Right atrium auricular region (tissue), 2 donors: ENCODE results near the gene COL4A4. TPM values are rescaled to one million over a fixed set of nuclear protein-coding genes. Genes with fewer than 3 reads are reported as not detected.

Source experiments
- DNase-seq: peaks from one replicate; pipeline ENCODE4 v3.0.0-alpha.2; 2019; ENCODE audit warnings: low spot score
- H3K27ac ChIP-seq, 2 donors: fragments of 200-600 bp; sonication (generic); 1 replicate in 1 of 2; 2 replicates in 1 of 2; pipeline ENCODE4 v1.5.1; 2016 to 2019
- H3K27me3 ChIP-seq, 2 donors: fragments of 200-600 bp; sonication (generic); one replicate each; pipeline versions ENCODE4 v1.5.1 to v1.6.0; 2017 to 2019
- H3K36me3 ChIP-seq: fragments of 200-600 bp; sonication (generic); one replicate; pipeline ENCODE4 v1.5.1; 2016
- H3K4me1 ChIP-seq, 2 donors: fragments of 200-600 bp; sonication (generic); one replicate each; pipeline versions ENCODE4 v1.5.1 to v1.6.0; 2017 to 2019
- H3K4me3 ChIP-seq, 2 donors: fragments of 200-600 bp; sonication (generic); 1 replicate in 1 of 2; 2 replicates in 1 of 2; pipeline ENCODE4 v1.5.1; 2017 to 2019; ENCODE audit warnings: mild to moderate bottlenecking in 1 of 2, moderate library complexity in 1 of 2
- H3K9me3 ChIP-seq, 2 donors: fragments of 200-600 bp; sonication (generic); one replicate each; pipeline ENCODE4 v1.5.1; 2019
- total RNA-seq, 2 donors: library from RNA; depleted of rRNA; stranded (reverse); fragments of >200 nt; gene quantifications; one replicate each; pipeline ENCODE4 v1.1.0, GENCODE V29; 2016
- TF ChIP-seq, protein P1 (sequence below), 2 donors: fragments of 200-600 bp; sonication (generic); IDR thresholded peaks; one replicate each; pipeline ENCODE4 v1.5.1; 2019; ENCODE audit warnings: antibody characterized with exemption in 2 of 2

Gene COL4A4
- total RNA-seq, 2 donors from 2014 or later: 3.8 to 10.0 TPM

DNA sequence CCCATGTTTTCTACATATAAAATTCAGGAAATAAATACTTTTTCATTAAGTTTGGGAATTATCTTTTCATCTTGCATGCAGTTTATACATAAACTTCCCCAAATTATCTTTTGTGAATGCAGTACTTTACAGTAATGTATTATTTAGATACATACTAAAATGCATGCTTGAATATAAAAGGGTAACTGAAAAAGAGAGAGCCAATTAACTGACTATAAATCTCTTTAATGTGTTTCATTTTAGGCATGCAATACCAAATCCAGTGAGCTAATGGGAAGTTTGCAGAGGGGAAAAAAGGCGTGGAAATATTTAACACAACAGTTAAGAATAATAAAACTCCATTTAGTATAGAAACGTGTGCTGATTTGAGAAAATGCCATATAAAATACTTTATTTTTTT is 39.2 kb downstream of the COL4A4 start:
- DNase-seq: no peak
- Histone ChIP-seq H3K27ac (no peak overlapping the region), H3K4me3 (no peak overlapping the region), H3K4me1 (no peaks in the 10 kb centered on the region), H3K36me3 (no peaks in the 10 kb centered on the region), H3K27me3 (no peaks in the 10 kb centered on the region), H3K9me3 (no peaks in the 10 kb centered on the region)
- TF ChIP-seq, protein P1, sequence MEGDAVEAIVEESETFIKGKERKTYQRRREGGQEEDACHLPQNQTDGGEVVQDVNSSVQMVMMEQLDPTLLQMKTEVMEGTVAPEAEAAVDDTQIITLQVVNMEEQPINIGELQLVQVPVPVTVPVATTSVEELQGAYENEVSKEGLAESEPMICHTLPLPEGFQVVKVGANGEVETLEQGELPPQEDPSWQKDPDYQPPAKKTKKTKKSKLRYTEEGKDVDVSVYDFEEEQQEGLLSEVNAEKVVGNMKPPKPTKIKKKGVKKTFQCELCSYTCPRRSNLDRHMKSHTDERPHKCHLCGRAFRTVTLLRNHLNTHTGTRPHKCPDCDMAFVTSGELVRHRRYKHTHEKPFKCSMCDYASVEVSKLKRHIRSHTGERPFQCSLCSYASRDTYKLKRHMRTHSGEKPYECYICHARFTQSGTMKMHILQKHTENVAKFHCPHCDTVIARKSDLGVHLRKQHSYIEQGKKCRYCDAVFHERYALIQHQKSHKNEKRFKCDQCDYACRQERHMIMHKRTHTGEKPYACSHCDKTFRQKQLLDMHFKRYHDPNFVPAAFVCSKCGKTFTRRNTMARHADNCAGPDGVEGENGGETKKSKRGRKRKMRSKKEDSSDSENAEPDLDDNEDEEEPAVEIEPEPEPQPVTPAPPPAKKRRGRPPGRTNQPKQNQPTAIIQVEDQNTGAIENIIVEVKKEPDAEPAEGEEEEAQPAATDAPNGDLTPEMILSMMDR (IDR thresholded peaks at IDR 0.05): no peak

DNA sequence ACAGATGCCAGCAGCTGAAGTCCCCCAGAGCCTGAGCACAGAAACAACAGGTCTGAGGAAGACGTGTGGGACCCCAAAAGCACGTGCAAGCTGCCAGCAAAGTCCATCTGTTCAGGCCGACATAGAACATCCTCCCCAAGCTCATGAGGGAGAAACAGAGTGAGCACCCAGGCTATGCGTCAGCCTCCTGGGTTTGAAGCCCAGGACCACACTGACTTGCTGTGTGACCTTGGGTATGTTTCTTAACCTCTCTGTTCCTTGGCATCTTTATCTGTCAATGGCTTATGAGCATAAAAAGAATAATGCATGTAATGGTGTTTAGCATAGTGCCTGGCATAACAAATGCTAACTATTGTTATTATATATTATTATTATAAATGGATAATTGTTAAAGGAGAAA is 40.3 kb downstream of the COL4A4 start:
- no peak for DNase-seq
- TF ChIP-seq, protein P1 (IDR thresholded peaks at IDR 0.05): no peak
- no peak overlapping the region for H3K4me3 ChIP-seq
- no peak overlapping the region for H3K27ac ChIP-seq
- H3K27me3 ChIP-seq: no peaks in the 10 kb centered on the region
- H3K9me3 ChIP-seq: no peaks in the 10 kb centered on the region
- H3K36me3 ChIP-seq: no peaks in the 10 kb centered on the region
- no peaks in the 10 kb centered on the region for H3K4me1 ChIP-seq

DNA sequence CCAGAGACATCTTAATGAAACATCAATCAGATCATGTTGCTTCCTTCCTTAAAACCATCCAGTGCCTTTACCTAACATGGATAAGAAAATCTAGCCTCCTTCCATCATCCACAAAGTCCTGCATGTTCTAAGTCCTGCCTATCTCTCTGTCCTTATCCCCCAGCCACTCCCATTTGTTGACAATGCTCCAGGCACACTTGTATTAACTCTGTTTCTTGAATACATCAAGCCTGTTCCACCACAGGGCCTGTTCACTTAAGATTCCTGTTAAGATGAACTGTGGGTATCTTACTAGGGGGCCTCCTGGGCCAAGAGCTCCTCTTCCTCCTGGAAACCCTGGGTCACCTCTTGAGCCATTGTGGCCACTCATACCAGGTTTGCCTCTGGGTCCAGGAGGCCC is 45.7 kb downstream of the COL4A4 start:
- DNase-seq: no peak
- Histone ChIP-seq H3K27me3 (no peaks in the 10 kb centered on the region), H3K9me3 (no peaks in the 10 kb centered on the region), H3K4me3 (no peak overlapping the region), H3K4me1 (no peaks in the 10 kb centered on the region), H3K27ac (no peak overlapping the region), H3K36me3 (no peaks in the 10 kb centered on the region)
- TF ChIP-seq, protein P1 (IDR thresholded peaks at IDR 0.05): no peak

DNA sequence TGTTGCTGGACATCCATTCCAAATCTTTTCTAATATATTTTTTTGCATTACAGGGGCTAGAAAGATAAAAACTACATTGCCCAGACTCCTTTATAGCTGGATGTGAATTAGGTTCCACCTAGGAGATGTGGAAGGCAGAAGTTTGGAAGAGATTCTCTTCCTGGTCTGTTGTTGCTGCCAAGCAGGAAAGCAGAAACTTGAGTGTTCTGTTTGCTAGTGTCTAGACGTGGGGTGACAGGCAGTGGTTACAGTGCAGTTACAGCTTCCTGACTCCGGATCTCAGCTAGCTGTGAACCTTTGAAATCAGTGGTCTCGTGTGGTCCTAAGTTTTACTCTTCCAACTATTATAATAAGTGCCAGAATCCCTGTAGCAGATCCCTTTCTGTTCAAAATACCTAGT is 46.2 kb downstream of the COL4A4 start:
- Histone ChIP-seq H3K27me3 (no peaks in the 10 kb centered on the region), H3K9me3 (no peaks in the 10 kb centered on the region), H3K4me3 (no peak overlapping the region), H3K27ac (no peak overlapping the region), H3K36me3 (no peaks in the 10 kb centered on the region), H3K4me1 (no peaks in the 10 kb centered on the region)
- DNase-seq: no peak
- TF ChIP-seq, protein P1 (IDR thresholded peaks at IDR 0.05): no peak

DNA sequence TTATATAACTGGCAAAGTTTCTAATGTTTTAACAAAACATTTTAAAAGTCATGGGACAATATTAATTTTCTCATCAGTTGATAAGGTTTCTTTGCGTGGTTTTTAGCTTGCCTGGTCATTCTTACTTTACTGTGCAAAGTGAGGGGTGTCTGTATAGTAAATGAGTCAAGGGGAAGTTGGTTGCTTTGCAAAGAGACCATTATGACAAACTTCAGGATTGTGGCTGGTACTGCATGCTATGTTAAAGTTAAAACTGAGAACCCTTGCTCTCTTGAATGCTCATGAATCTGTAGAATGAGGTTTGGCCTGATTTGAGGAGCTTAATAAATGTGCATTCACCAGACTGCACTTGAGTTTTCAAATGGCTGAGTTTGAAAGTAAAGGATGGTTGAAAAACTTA is 47.0 kb downstream of the COL4A4 start:
- H3K4me1 ChIP-seq: no peaks in the 10 kb centered on the region
- TF ChIP-seq, protein P1 (IDR thresholded peaks at IDR 0.05): no peak
- no peaks in the 10 kb centered on the region for H3K9me3 ChIP-seq
- H3K4me3 ChIP-seq: no peak overlapping the region
- no peak overlapping the region for H3K27ac ChIP-seq
- H3K36me3 ChIP-seq: no peaks in the 10 kb centered on the region
- no peaks in the 10 kb centered on the region for H3K27me3 ChIP-seq
- no peak for DNase-seq

DNA sequence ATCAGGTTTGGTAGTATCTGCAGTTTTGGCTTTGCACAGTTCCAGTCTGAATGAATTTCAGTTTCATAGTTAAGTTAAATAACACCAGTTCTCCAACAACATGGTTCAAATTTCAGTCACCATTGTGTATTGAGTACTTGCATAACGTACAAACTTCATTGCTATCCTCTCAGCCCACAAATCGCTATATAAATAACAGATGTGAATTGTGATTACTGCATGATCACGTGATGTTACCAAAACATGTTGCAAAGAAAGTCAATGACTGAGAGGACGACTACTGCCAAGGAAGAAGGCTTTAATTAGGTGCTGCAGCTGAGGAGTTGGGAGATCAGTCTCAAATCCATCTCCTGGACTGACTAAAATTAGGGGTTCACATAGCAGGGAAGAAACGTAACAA is 48.2 kb downstream of the COL4A4 start:
- no peak overlapping the region for H3K4me3 ChIP-seq
- DNase-seq: no peak

More for the DNA sequence above, 48.2 kb downstream of the COL4A4 start:
- no peaks in the 10 kb centered on the region for H3K27me3 ChIP-seq
- no peaks in the 10 kb centered on the region for H3K4me1 ChIP-seq
- TF ChIP-seq, protein P1 (IDR thresholded peaks at IDR 0.05): no peak
- H3K27ac ChIP-seq: no peak overlapping the region
- H3K9me3 ChIP-seq: no peaks in the 10 kb centered on the region
- H3K36me3 ChIP-seq: no peaks in the 10 kb centered on the region
